ENCODE measurements around the gene VWA8.
A peak's percentile ranks its signal among the peaks of the same experiment; 100 is the strongest.
"Not testable (repeated sequence)": the region's sequence is repeated elsewhere in the genome, so short reads cannot be mapped to it uniquely, and the experiment has no call there.

Gene VWA8

GRCh38 chr13:41608111-41608838, 352.6 kb downstream of the VWA8 start:
- DNase-seq = no peak

GRCh38 chr13:41606646-41607045, 354.3 kb downstream of the VWA8 start:
- no peak for DNase-seq

- DNase-seq = no peak
Observed at GRCh38 chr13:41605319-41606285, 355.3 kb downstream of the VWA8 start.

GRCh38 chr13:41603917-41604316, 357.0 kb downstream of the VWA8 start:
- peak in 1 of 2 donors; percentile 13 for DNase-seq

- DNase-seq = no peak
Observed at GRCh38 chr13:41601718-41602445, 359.0 kb downstream of the VWA8 start.

GRCh38 chr13:41599619-41600018, 361.3 kb downstream of the VWA8 start:
- no peak for DNase-seq

- DNase-seq = no peak
Observed at GRCh38 chr13:41597348-41598041, 363.4 kb downstream of the VWA8 start.

GRCh38 chr13:41596190-41596589, 364.7 kb downstream of the VWA8 start:
- no peak for DNase-seq

GRCh38 chr13:41595298-41595697, 365.6 kb downstream of the VWA8 start:
- DNase-seq = no peak

- DNase-seq = no peak
Observed at GRCh38 chr13:41590643-41591042, 370.3 kb downstream of the VWA8 start.

- DNase-seq = no peak
Observed at GRCh38 chr13:41590122-41590521, 370.8 kb downstream of the VWA8 start.

- DNase-seq = no peak
Observed at GRCh38 chr13:41589434-41589833, 371.5 kb downstream of the VWA8 start.

- DNase-seq = peak; percentile 7 to 16
Observed at GRCh38 chr13:41588899-41589298, 372.0 kb downstream of the VWA8 start.

GRCh38 chr13:41588448-41588847, 372.5 kb downstream of the VWA8 start:
- no peak for DNase-seq

- peak; percentile 22 to 25 for DNase-seq
Observed at GRCh38 chr13:41587490-41587889, 373.4 kb downstream of the VWA8 start.

- DNase-seq = no peak
Observed at GRCh38 chr13:41586216-41586615, 374.7 kb downstream of the VWA8 start.

GRCh38 chr13:41582027-41582463, 378.9 kb downstream of the VWA8 start:
- no peak for DNase-seq

GRCh38 chr13:41580345-41580744, 380.6 kb downstream of the VWA8 start:
- DNase-seq = no peak

GRCh38 chr13:41579881-41580280, 381.0 kb downstream of the VWA8 start:
- DNase-seq = no peak

- DNase-seq = no peak
Observed at GRCh38 chr13:41579168-41579567, 381.7 kb downstream of the VWA8 start.

GRCh38 chr13:41578371-41578770, 382.5 kb downstream of the VWA8 start:
- no peak for DNase-seq

- no peak for DNase-seq
Observed at GRCh38 chr13:41577436-41577835, 383.5 kb downstream of the VWA8 start.

- DNase-seq = not testable (repeated sequence)
Observed at GRCh38 chr13:41573640-41574039, 387.3 kb downstream of the VWA8 start.
